Vagina (tissue), 2 donors: Measurements from ENCODE around the gene ARFGEF3.

Experiments
- POLR2A ChIP-seq, 2 donors: fragments of 450-650 bp; IDR thresholded peaks; one replicate each; pipeline ENCODE4 v1.6.1; 2017; ENCODE audit warnings: antibody characterized with exemption in 2 of 2, mild to moderate bottlenecking in 2 of 2, moderate library complexity in 2 of 2
- POLR2AphosphoS5 ChIP-seq, 2 donors: sonication (generic); formaldehyde crosslinking; IDR thresholded peaks; one replicate each; pipeline ENCODE4 v1.9.0; 2017; ENCODE audit warnings: antibody characterized with exemption in 2 of 2, mild to moderate bottlenecking in 2 of 2, low read depth in 1 of 2; ENCODE audit not compliant: insufficient read depth in 1 of 2
- TF ChIP-seq, protein P1 (sequence below), 3 experiments: fragments of 450-650 bp in 2 of 3; fragments of 200-600 bp in 1 of 3; sonication (generic) in 1 of 3; IDR thresholded peaks; one replicate each; pipeline ENCODE4 v1.5.1; 2017 to 2019; ENCODE audit warnings: antibody characterized with exemption in 3 of 3, mild to moderate bottlenecking in 2 of 3, moderate library complexity in 2 of 3

DNA sequence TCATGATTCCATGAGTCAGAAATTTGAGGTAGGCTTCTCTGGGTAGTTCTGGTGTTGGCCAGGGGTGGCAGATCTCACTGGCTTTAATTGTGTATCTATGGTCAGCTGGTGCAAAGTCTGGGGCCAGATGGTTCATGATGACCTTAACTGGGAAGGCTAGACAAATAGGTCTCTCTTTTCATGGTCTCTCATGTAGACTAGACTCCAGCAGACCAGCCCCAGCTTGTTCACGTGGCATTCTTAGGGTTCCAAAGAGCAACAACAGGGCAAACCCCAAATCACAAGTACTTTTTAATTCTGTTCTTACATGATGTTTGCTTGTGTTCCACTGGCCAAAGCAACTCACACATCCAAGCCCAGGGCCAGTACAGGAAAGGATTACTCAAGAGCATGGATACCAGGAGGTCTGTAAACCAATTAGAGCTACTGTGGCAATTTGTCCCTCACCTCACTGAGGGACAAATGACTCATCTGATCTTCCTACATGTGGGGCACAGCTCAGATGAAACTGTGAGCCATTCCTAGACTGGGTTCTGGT lies 136.1 kb downstream of the ARFGEF3 start:
- TF ChIP-seq, protein P1, sequence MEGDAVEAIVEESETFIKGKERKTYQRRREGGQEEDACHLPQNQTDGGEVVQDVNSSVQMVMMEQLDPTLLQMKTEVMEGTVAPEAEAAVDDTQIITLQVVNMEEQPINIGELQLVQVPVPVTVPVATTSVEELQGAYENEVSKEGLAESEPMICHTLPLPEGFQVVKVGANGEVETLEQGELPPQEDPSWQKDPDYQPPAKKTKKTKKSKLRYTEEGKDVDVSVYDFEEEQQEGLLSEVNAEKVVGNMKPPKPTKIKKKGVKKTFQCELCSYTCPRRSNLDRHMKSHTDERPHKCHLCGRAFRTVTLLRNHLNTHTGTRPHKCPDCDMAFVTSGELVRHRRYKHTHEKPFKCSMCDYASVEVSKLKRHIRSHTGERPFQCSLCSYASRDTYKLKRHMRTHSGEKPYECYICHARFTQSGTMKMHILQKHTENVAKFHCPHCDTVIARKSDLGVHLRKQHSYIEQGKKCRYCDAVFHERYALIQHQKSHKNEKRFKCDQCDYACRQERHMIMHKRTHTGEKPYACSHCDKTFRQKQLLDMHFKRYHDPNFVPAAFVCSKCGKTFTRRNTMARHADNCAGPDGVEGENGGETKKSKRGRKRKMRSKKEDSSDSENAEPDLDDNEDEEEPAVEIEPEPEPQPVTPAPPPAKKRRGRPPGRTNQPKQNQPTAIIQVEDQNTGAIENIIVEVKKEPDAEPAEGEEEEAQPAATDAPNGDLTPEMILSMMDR (IDR thresholded peaks at IDR 0.05) = no peak
- TF ChIP-seq POLR2AphosphoS5 (IDR thresholded peaks at IDR 0.05; ENCODE audit: insufficient read depth in 1 of 2, low read depth in 1 of 2) = no peak
- TF ChIP-seq POLR2A (IDR thresholded peaks at IDR 0.05) = no peak
